Central memory CD8-positive, alpha-beta T cell (primary cell): ENCODE measurements around the gene DNAJC16.

Experiments used
- ATAC-seq: fragments of 150-1000 bp; cut with Tn5 transposase; replicated peaks from 2 replicates; pipeline ENCODE4 v1.10.0; 2022; ENCODE audit warnings: mild to moderate bottlenecking, moderate FRiP score, moderate number of reproducible peaks; ENCODE audit not compliant: poor library complexity, severe bottlenecking; ENCODE audit errors: extremely low read depth
- DNase-seq, 2 donors: peaks; one replicate each; pipeline ENCODE4 v3.0.0; 2021; ENCODE audit warnings: low spot score in 2 of 2
- H3K27ac Mint-ChIP-seq: one replicate; pipeline ENCODE4 v1.8.0; 2022; ENCODE audit warnings: low read depth, mild to moderate bottlenecking, moderate library complexity, mixed read lengths
- H3K27me3 Mint-ChIP-seq: one replicate; pipeline ENCODE4 v1.8.0; 2022; ENCODE audit warnings: mixed read lengths
- H3K36me3 Mint-ChIP-seq: one replicate; pipeline ENCODE4 v1.8.0; 2022; ENCODE audit warnings: mild to moderate bottlenecking, moderate library complexity, mixed read lengths; ENCODE audit not compliant: insufficient read depth
- H3K4me1 Mint-ChIP-seq: one replicate; pipeline ENCODE4 v1.8.0; 2022; ENCODE audit warnings: mixed read lengths
- H3K4me3 Mint-ChIP-seq: one replicate; pipeline ENCODE4 v1.8.0; 2022; ENCODE audit warnings: mild to moderate bottlenecking, moderate library complexity, mixed read lengths
- H3K9me3 Mint-ChIP-seq: one replicate; pipeline ENCODE4 v1.8.0; 2022; ENCODE audit warnings: mixed read lengths

DNAJC16 gene

DNA sequence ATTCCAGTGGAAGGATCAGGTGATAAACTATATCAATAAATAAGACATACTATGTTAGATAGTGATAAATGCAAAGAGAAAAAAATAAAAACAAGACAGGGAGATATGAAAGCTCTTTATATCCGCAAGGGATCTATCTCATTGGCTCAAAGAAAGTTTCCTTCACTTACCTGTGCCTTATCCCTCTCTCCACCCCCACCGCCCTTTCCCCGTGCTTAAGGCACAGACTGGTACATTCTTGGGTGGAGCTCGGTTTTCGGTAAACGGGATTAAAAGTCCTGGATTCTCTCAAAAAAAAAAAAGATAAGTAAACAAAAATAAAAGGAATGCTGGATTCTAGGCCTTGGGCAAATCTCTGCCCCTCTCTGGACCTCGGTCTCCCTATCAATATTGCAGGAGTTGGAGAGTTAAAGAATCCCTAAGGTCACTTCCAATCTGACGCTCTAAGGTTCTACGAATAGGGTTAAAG lies 593 bp upstream of the DNAJC16 start:
- peak overlapping the region; percentile 82 for H3K4me3 Mint-ChIP-seq
- H3K27ac Mint-ChIP-seq = peak overlapping the region; percentile 98
- DNase-seq (no peak), ATAC-seq (no peak)
- peaks cover 15% of the 10 kb centered on the region for H3K36me3 Mint-ChIP-seq
- H3K9me3 Mint-ChIP-seq = no peaks in the 10 kb centered on the region
- no peaks in the 10 kb centered on the region for H3K27me3 Mint-ChIP-seq
- H3K4me1 Mint-ChIP-seq = peaks cover 47% of the 10 kb centered on the region

- H3K27ac Mint-ChIP-seq = no peak overlapping the region
- no peaks in the 10 kb centered on the region for H3K9me3 Mint-ChIP-seq
- peaks cover 26% of the 10 kb centered on the region for H3K4me1 Mint-ChIP-seq
- DNase-seq (no peak), ATAC-seq (no peak)
- H3K27me3 Mint-ChIP-seq = no peaks in the 10 kb centered on the region
- peaks cover 20% of the 10 kb centered on the region for H3K36me3 Mint-ChIP-seq
- H3K4me3 Mint-ChIP-seq = no peak overlapping the region
Observed at GRCh38 chr1:15531003-15531402, 4.4 kb downstream of the DNAJC16 start.

GRCh38 chr1:15531682-15532081 lies 5.0 kb downstream of the DNAJC16 start:
- Mint-ChIP-seq H3K27ac (peak overlapping the region; percentile 55), H3K9me3 (no peaks in the 10 kb centered on the region), H3K4me3 (no peak overlapping the region), H3K27me3 (no peaks in the 10 kb centered on the region), H3K36me3 (peaks cover 22% of the 10 kb centered on the region), H3K4me1 (peaks cover 20% of the 10 kb centered on the region)
- ATAC-seq (no peak), DNase-seq (no peak)

DNA sequence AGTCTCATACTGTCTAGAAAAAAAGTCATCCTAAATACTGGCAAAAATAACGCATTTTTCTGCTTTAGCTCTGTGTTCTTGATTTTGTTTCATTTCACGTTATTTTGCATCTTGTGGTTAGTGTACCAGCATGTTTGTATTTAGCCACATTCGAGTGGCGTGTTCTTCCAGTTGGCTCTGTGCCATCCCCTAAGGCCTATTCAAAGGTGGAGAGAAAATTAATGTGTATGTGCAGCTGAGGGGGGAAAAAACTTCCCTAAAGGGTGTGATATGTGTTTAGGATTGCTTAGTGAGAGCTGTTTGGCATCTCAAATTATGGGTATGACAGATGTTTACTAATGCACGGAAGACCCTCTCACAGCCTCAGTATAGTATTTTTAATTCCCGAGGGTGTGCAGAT lies 12.1 kb downstream of the DNAJC16 start:
- H3K9me3 Mint-ChIP-seq = no peaks in the 10 kb centered on the region
- H3K27ac Mint-ChIP-seq = no peak overlapping the region
- no peaks in the 10 kb centered on the region for H3K4me1 Mint-ChIP-seq
- H3K27me3 Mint-ChIP-seq = no peaks in the 10 kb centered on the region
- H3K36me3 Mint-ChIP-seq = peaks cover 47% of the 10 kb centered on the region
- ATAC-seq (no peak), DNase-seq (no peak)
- no peak overlapping the region for H3K4me3 Mint-ChIP-seq

- H3K9me3 Mint-ChIP-seq = no peaks in the 10 kb centered on the region
- peaks cover 46% of the 10 kb centered on the region for H3K36me3 Mint-ChIP-seq
- ATAC-seq = no peak
- H3K27me3 Mint-ChIP-seq = no peaks in the 10 kb centered on the region
- DNase-seq = no peak
- H3K4me1 Mint-ChIP-seq = no peaks in the 10 kb centered on the region
- no peak overlapping the region for H3K27ac Mint-ChIP-seq
- H3K4me3 Mint-ChIP-seq = no peak overlapping the region
Observed at GRCh38 chr1:15540186-15540585, 13.5 kb downstream of the DNAJC16 start.

DNA sequence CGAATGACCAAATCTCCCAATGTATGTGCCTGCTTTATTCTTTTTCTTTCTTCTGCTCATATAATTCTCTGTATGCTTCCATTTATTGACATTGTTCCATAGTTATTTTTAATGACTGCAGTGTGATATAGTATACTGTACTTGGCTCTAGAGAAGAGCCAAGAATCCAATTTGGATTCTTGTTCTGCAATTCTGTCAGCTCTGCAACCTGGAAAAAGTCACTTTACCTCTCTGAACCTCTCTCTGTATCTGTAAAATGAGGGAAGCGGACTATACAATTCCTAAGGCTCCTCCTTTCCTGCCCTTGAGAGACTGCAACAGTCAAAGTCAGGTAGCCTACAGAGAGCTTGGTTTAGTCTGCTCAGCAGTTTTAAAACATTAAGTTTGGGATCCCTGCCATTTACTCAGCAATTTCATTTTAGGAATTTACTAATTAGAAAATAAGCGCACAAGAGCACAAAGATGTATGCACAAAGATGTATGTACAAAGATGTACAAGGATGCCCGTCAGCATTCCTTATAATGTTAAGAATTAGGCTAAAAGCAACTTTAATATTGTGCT lies 14.7 kb downstream of the DNAJC16 start:
- Mint-ChIP-seq H3K9me3 (no peaks in the 10 kb centered on the region), H3K36me3 (peaks cover 43% of the 10 kb centered on the region), H3K27ac (no peak overlapping the region), H3K27me3 (no peaks in the 10 kb centered on the region), H3K4me1 (no peaks in the 10 kb centered on the region), H3K4me3 (no peak overlapping the region)
- DNase-seq (no peak), ATAC-seq (no peak)

DNA sequence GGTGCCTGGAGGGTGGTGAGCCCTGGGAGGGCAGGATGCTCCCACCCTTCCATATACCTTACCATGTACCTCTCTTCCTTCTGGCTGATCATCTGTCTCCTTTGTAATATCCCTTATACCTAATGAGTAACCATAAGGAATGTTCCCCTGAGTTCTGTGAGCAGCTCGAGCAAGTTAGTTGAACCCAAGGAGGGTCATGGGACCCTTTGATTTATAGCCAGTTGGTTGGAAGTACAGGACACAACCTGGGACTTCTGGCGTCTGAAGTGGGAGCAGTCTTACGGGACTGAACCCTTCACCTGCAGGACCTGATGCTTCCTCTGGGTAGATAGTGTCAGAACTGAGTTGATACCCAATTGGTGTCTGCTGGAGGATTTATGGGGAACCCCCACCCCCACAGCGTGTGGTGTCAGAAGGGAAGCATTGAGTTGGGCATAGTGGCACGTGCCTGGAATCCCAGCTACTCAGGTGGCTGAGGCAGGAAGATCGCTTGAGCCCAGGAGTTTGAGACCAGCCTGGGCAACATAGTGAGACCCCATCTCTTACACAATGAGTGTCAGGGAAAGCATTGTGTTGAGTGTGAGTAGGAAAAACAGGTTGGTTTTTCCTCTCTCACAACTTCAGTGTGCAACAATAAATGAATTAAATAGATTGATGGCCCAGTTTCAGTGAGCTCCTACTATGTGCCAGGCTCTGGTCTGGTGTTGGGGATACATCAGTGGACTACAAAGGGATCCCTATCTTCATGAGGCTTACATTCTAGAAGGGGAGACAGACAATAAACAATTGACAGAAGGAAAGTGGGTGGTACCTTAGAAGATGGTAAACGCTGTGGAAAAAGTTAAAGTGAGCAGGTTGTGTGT lies 16.0 kb downstream of the DNAJC16 start:
- ATAC-seq (no peak), DNase-seq (no peak)
- no peak overlapping the region for H3K4me3 Mint-ChIP-seq
- no peaks in the 10 kb centered on the region for H3K4me1 Mint-ChIP-seq
- no peaks in the 10 kb centered on the region for H3K27me3 Mint-ChIP-seq
- no peaks in the 10 kb centered on the region for H3K9me3 Mint-ChIP-seq
- H3K27ac Mint-ChIP-seq = no peak overlapping the region
- H3K36me3 Mint-ChIP-seq = peaks cover 41% of the 10 kb centered on the region

DNA sequence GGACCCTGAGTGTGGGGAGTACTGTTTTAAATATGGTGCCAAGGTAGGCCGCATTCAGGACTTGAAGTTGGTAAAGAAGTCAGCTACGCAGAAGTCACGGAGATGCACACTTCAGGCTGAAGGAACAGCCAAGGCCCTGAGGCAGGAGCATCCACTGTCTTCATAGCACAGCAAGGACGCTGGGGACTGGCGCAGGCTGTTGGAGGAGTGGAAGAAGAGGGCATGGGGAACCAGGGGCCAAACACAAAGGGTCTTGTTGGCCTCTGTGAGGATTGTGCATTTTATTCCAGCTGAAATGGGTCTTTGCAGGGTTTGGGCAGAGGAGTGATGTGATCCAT lies 16.6 kb downstream of the DNAJC16 start:
- Mint-ChIP-seq H3K4me1 (no peaks in the 10 kb centered on the region), H3K27ac (no peak overlapping the region), H3K9me3 (no peaks in the 10 kb centered on the region), H3K4me3 (no peak overlapping the region), H3K36me3 (peaks cover 41% of the 10 kb centered on the region), H3K27me3 (no peaks in the 10 kb centered on the region)
- ATAC-seq (no peak), DNase-seq (no peak)

- no peak for DNase-seq
- Mint-ChIP-seq H3K4me3 (no peak overlapping the region), H3K4me1 (no peaks in the 10 kb centered on the region), H3K36me3 (peaks cover 39% of the 10 kb centered on the region), H3K9me3 (no peaks in the 10 kb centered on the region), H3K27me3 (no peaks in the 10 kb centered on the region), H3K27ac (no peak overlapping the region)
- no peak for ATAC-seq
Observed at GRCh38 chr1:15543589-15544568, 17.2 kb downstream of the DNAJC16 start.

GRCh38 chr1:15546641-15547040 lies 20.0 kb downstream of the DNAJC16 start:
- H3K27me3 Mint-ChIP-seq = no peaks in the 10 kb centered on the region
- H3K4me1 Mint-ChIP-seq = no peaks in the 10 kb centered on the region
- ATAC-seq (no peak), DNase-seq (no peak)
- H3K36me3 Mint-ChIP-seq = peaks cover 40% of the 10 kb centered on the region
- H3K27ac Mint-ChIP-seq = no peak overlapping the region
- no peak overlapping the region for H3K4me3 Mint-ChIP-seq
- no peaks in the 10 kb centered on the region for H3K9me3 Mint-ChIP-seq

DNA sequence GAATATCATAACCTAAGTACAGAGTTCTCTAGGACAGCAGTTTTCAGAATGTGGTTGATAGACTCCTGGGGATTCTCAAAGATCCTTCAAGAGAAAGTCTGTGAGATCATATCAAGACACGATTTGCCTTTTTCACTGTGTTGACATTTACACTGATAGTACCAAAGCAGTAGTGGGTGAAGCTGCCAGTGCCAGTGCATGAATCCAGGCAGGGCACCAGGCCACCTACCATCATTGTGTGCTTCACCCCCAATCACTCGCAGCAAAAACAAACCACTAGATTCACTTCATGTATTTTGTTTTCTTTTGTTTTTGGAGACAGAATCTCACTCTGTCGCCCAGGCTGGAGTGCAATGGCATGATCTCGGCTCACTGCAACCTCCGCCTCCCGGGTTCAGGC lies 23.9 kb downstream of the DNAJC16 start:
- Mint-ChIP-seq H3K4me1 (no peaks in the 10 kb centered on the region), H3K9me3 (no peaks in the 10 kb centered on the region), H3K4me3 (no peak overlapping the region), H3K27ac (no peak overlapping the region), H3K36me3 (peaks cover 33% of the 10 kb centered on the region), H3K27me3 (no peaks in the 10 kb centered on the region)
- ATAC-seq = no peak
- no peak for DNase-seq

DNA sequence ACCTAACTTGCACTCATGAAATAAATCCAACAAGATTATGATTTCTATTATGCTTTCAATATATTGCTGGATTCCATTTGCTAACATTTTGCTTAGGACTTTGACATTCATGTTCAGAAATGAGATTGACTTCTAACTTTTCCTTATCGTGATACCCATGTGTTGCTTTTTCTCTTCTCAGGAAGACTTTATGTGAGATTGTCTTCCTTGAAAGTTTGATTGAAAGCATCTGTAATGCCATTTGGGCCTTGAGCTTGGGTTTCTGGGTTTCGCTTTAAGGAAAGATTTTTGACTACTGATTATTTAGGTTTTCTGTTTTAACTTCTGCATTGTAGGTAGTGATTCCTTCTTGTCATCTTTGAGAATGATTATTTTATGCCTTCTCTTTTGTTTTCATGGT lies 30.4 kb downstream of the DNAJC16 start:
- Mint-ChIP-seq H3K27me3 (no peaks in the 10 kb centered on the region), H3K4me1 (no peaks in the 10 kb centered on the region), H3K27ac (no peak overlapping the region), H3K36me3 (peaks cover 33% of the 10 kb centered on the region), H3K9me3 (no peaks in the 10 kb centered on the region), H3K4me3 (no peak overlapping the region)
- DNase-seq (no peak), ATAC-seq (no peak)
